Panc1 (cell line): Measurements from ENCODE around the gene CLIP3.

Experiments
- POLR2AphosphoS5 ChIP-seq: IDR thresholded peaks from 2 replicates; pipeline ENCODE4 v1.6.1; 2012; ENCODE audit warnings: mild to moderate bottlenecking, low read depth, low read length, moderate library complexity
- REST ChIP-seq, 2 experiments: IDR thresholded peaks; 2 replicates each; pipeline ENCODE4 v1.6.1; 2011 to 2012; ENCODE audit warnings: low read depth in 2 of 2, control low read depth in 1 of 2, low read length in 1 of 2, mild to moderate bottlenecking in 1 of 2, moderate library complexity in 1 of 2; ENCODE audit not compliant: insufficient read depth in 1 of 2
- SIN3A ChIP-seq: IDR thresholded peaks from 2 replicates; pipeline ENCODE4 v1.6.1; 2012; ENCODE audit warnings: low read depth, mild to moderate bottlenecking, low read length, moderate library complexity, borderline replicate concordance; ENCODE audit not compliant: insufficient read depth
- TCF7L2 ChIP-seq: IDR thresholded peaks from 2 replicates; pipeline ENCODE4 v1.6.1; 2011; ENCODE audit warnings: mild to moderate bottlenecking, low read depth, low read length, inconsistent platforms
- TF ChIP-seq, protein P1 (sequence below): fragments of 450-650 bp; IDR thresholded peaks from 2 replicates; pipeline ENCODE4 v1.5.1; 2017; ENCODE audit warnings: mild to moderate bottlenecking

DNA sequence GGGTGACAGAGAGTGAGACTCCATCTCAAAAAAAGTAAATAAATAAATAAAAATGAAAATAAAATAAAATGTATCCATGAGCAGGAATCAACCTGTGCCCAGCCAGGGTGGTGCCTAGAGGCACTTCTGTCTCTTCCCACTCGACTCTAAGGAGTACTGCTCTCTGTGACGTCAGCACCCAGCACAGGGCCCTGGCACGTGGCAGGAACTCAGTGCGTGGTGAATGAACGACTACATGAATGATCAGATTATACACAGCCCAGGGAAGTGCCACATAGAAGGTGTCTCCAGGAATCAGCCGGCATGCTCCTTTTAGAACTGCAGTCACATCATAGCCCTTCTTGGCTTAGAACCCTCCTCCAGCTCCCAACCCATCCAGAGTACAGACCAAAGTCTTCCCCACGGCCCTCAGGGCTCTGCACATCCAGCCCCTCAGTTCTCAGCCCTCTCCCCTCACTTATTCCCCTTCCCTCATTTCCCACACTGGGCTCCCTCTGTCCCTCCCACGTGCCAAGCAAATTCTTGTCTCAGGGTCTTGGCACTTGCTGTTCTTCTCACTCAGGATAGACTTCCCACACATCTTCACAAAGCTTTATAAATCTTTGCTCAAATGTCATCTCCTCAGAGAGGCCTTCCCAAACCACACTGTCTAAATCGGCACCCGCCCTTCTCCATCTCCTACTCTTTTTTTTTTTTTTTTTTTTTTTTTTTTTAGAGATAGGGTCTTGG is 4.2 kb downstream of the CLIP3 start:
- TF ChIP-seq, protein P1, sequence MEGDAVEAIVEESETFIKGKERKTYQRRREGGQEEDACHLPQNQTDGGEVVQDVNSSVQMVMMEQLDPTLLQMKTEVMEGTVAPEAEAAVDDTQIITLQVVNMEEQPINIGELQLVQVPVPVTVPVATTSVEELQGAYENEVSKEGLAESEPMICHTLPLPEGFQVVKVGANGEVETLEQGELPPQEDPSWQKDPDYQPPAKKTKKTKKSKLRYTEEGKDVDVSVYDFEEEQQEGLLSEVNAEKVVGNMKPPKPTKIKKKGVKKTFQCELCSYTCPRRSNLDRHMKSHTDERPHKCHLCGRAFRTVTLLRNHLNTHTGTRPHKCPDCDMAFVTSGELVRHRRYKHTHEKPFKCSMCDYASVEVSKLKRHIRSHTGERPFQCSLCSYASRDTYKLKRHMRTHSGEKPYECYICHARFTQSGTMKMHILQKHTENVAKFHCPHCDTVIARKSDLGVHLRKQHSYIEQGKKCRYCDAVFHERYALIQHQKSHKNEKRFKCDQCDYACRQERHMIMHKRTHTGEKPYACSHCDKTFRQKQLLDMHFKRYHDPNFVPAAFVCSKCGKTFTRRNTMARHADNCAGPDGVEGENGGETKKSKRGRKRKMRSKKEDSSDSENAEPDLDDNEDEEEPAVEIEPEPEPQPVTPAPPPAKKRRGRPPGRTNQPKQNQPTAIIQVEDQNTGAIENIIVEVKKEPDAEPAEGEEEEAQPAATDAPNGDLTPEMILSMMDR, result no peak
- TF ChIP-seq POLR2AphosphoS5, result no peak
- TF ChIP-seq TCF7L2, result no peak
- TF ChIP-seq REST (IDR thresholded peaks at IDR 0.05; ENCODE audit: insufficient read depth in 1 of 2, low read depth in 2 of 2, low read length in 1 of 2), result no peak
- no peak for TF ChIP-seq SIN3A
